Mesodermal cell (in vitro differentiated cells): Measurements from ENCODE around the gene ENO3.

ENCODE experiments used
- H3K27ac ChIP-seq: 2 replicates; pipeline ENCODE4 v1.7.0; 2013; ENCODE audit warnings: mild to moderate bottlenecking, low read depth, low read length, moderate library complexity; ENCODE audit not compliant: severe bottlenecking
- H3K36me3 ChIP-seq: 2 replicates; pipeline ENCODE4 v1.7.1; 2013; ENCODE audit warnings: mild to moderate bottlenecking, low read length, moderate library complexity; ENCODE audit not compliant: control insufficient read depth, insufficient read depth
- H3K4me1 ChIP-seq: one replicate; pipeline ENCODE4 v1.7.1; 2013; ENCODE audit warnings: mild to moderate bottlenecking, low read length; ENCODE audit not compliant: insufficient read depth, control insufficient read depth, poor library complexity, severe bottlenecking
- H3K4me3 ChIP-seq: 2 replicates; pipeline ENCODE4 v1.7.0; 2013; ENCODE audit warnings: low read length, control low read depth, mild to moderate bottlenecking; ENCODE audit not compliant: insufficient read depth, poor library complexity, severe bottlenecking; ENCODE audit errors: extremely low read depth
- H3K9me3 ChIP-seq: 2 replicates; pipeline ENCODE4 v1.7.1; 2013; ENCODE audit warnings: mild to moderate bottlenecking, low read length, moderate library complexity; ENCODE audit not compliant: control insufficient read depth
- WGBS, 2 experiments: methylation state at CpG; one replicate each; pipeline ENCODE4 v1.1.5; 2013; ENCODE audit warnings: missing lambda C conversion rate in 2 of 2; ENCODE audit not compliant: insufficient coverage in 2 of 2; 5-methylcytosine and 5-hydroxymethylcytosine counted together

ENO3 gene

DNA sequence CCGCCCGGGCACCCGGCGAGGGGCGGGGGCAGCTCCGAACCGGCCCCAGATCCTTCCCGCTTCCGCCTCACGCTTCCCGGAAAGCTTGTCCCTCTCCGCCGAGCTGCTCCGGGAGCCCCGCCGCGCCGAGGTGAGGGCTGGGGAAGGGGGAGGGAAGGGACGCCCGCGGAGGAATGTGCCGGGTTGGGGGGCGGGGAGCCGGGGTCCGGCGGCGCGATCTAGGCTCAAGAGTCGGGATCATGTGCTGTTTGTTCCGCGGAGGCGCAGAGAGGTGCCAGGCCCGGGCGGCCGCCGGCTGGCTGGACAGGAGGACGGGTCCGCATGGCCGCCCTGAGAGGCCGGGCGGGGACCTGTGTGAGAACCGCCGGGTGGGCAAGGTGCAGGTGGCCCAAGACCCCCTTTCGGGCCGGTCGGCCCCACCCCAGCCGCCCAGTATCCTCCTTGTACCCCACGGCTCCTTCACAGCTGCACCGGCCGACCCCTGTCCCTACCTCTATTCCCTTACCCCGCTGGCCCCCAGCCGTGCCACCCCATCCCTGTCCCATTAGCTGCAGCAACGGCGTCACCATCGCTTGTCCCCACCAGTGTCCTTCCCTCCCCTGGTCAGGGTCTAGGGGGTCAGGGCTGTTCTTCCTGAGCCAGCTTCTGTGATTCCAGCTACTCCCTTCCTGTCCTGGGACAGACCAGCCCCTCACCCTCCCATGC, 47.3 kb downstream of the ENO3 start:
- Histone ChIP-seq H3K27ac (no peak overlapping the region), H3K36me3 (peaks cover 38% of the 10 kb centered on the region), H3K9me3 (no peaks in the 10 kb centered on the region), H3K4me3 (peak overlapping the region; percentile 92), H3K4me1 (peaks cover 15% of the 10 kb centered on the region)
- 0 to 1% methylated on average over 27 to 50 of the region's 55 CpGs for WGBS, 2 experiments

DNA sequence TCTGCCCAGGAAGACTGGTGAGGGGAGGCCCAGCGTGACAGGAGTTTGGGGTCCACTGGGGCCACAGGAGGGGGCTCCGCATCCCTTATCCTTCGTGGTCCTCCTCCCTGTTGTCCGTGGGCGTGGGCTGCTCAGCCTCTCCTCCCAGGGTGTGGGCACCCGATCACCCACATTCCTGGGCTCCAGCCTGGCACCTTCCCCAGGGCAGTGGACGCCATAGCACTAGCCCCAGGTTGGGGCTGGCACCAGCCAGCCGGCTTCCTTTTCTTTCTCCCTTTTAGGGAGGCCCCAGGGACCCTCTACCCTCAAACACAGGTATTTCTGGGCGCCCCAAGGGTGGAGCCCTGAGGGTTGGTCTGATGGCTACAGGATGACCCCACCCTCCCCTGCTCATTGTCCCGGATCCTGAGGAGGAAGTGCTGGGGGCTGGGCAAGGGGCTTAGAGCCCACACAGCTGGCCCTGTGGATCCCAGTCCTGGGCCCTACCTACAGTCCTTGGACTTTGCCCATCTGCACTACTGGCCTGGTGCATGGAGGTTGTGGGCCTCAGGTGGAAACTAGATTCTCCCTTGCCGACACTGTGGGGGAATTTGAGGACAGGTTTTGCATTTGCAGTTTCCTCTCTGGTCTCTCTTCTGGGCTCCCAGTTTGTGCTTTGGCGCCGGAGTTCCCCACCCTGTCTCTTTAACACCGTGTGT, 48.0 kb downstream of the ENO3 start:
- no peaks in the 10 kb centered on the region for H3K9me3 ChIP-seq

GRCh38 chr17:4999430-5000093, 48.6 kb downstream of the ENO3 start:
- Histone ChIP-seq H3K36me3 (peaks cover 52% of the 10 kb centered on the region), H3K4me3 (peak overlapping the region; percentile 92), H3K4me1 (peaks cover 24% of the 10 kb centered on the region), H3K27ac (no peak overlapping the region), H3K9me3 (no peaks in the 10 kb centered on the region)
- WGBS, 2 experiments, result 79% methylated on average over 9 to 12 of the region's 12 CpGs

More for the DNA sequence above, 48.0 kb downstream of the ENO3 start:
- peak overlapping the region; percentile 92 for H3K4me3 ChIP-seq
- H3K36me3 ChIP-seq, result peaks cover 45% of the 10 kb centered on the region
- peaks cover 20% of the 10 kb centered on the region for H3K4me1 ChIP-seq
- no peak overlapping the region for H3K27ac ChIP-seq
- WGBS, 2 experiments, result 21 to 23% methylated on average over 12 to 13 of the region's 14 CpGs

DNA sequence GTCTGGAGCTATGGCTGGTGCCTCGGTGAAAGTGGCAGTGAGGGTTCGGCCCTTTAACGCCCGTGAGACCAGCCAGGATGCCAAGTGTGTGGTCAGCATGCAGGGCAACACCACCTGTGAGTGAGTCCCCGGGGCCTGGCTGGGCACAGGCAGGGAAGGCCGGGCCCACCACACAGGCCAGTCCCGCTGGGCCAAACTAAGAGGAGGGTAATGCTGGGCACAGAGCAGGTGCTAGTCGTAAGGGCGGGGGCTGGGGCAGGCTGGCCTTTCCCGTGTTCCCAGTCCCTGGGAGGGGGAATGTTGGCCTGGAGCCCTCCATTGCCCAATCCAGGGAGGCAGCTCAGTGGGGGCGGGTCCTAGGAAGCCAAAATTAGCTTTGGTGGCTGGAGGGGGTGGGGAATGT, 49.3 kb downstream of the ENO3 start:
- Histone ChIP-seq H3K36me3 (peaks cover 58% of the 10 kb centered on the region), H3K27ac (no peak overlapping the region), H3K4me1 (peaks cover 24% of the 10 kb centered on the region), H3K9me3 (no peaks in the 10 kb centered on the region), H3K4me3 (peak overlapping the region; percentile 92)
- WGBS, 2 experiments, result 80 to 86% methylated on average over 9 to 11 of the region's 11 CpGs

DNA sequence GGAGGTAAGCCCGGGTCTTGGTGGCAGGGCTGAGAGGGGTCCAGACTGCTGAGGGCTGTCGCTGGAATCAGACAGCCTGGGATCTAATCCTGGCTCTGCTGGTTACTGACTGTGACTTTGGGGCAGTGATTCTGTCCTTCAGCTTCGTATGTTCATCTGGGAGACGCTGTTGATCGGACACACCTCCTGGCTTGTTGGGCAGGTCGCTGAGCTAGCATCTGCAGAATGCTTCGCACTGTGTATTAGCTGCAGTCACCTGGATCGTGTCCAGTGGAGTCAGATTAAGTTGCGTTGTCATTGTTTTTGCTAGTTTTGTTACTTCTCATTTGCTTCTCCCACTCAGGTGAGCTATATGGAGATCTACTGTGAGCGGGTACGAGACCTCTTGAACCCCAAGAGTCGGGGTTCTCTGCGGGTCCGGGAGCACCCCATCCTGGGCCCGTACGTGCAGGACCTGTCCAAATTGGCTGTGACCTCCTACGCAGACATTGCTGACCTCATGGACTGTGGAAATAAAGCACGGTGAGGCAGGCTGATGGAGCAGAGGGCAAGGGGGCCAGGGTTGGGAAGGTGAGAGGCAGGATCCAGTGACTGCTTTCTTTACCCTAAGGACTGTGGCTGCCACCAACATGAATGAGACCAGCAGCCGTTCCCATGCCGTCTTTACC, 51.3 kb downstream of the ENO3 start:
- Histone ChIP-seq H3K36me3 (peaks cover 79% of the 10 kb centered on the region), H3K4me1 (peaks cover 24% of the 10 kb centered on the region), H3K9me3 (no peaks in the 10 kb centered on the region), H3K27ac (no peak overlapping the region), H3K4me3 (no peak overlapping the region)
- WGBS, 2 experiments, result 96 to 98% methylated on average over 19 to 20 of the region's 20 CpGs

GRCh38 chr17:5003214-5003867, 52.4 kb downstream of the ENO3 start:
- 92 to 95% methylated on average over 8 to 13 of the region's 18 CpGs for WGBS, 2 experiments
- peaks cover 89% of the 10 kb centered on the region for H3K36me3 ChIP-seq
- no peaks in the 10 kb centered on the region for H3K9me3 ChIP-seq
- peaks cover 24% of the 10 kb centered on the region for H3K4me1 ChIP-seq
- H3K27ac ChIP-seq, result peak overlapping the region; percentile 57
- no peak overlapping the region for H3K4me3 ChIP-seq
